HCT116 (cell line): ENCODE results near the gene ELAPOR1. TPM values are rescaled to one million over a fixed set of nuclear protein-coding genes. Genes with fewer than 3 reads are reported as not detected.

ENCODE experiments used
- ATAC-seq: fragments of 200-7000 bp; cut with Tn5 transposase; 2 replicates; pipeline ENCODE4 v1.9.1; 2020; ENCODE audit warnings: mild to moderate bottlenecking, moderate library complexity
- BruUV-seq: library from RNA; stranded (reverse); fragments of 400-500 nt; replicated peaks from 2 replicates; lab custom pipeline; 2021; lab: Mats Ljungman, UMichigan
- CTCF ChIA-PET: fragments of 300-600 bp; sonication (Branson Sonifier 250); formaldehyde crosslinking; loops from one replicate; lab custom pipeline; 2021; ENCODE audit warnings: antibody characterized with exemption; lab: Charles Lee
- POLR2A ChIA-PET: fragments of 300-600, 350-600 bp; sonication (Branson Sonifier 250); formaldehyde crosslinking; loops from one replicate; lab custom pipeline; 2021; ENCODE audit warnings: antibody characterized with exemption; lab: Charles Lee
- RAD21 ChIA-PET, 2 experiments: fragments of 300-600 bp; sonication (Branson Sonifier 250); formaldehyde crosslinking; loops; one replicate each; lab custom pipeline; 2023; ENCODE audit warnings: low total read pairs in 2 of 2; ENCODE audit not compliant: uncharacterized antibody in 2 of 2, unreplicated experiment in 2 of 2, low non-redundant PET in 1 of 2; lab: Charles Lee
- DNase-seq: peaks from one replicate; pipeline ENCODE4 v3.0.0-alpha.2; 2010; ENCODE audit warnings: low read depth, low spot score
- H2AFZ ChIP-seq: fragments of 200-600 bp; shearing (Covaris generic), sonication (generic); 2 replicates; pipeline ENCODE4 v1.6.1; 2017; ENCODE audit warnings: low read depth, mixed run types, mixed read lengths, antibody characterized with exemption, low read length; ENCODE audit not compliant: poor library complexity, severe bottlenecking
- H3K27ac ChIP-seq: 2 replicates; pipeline ENCODE4 v1.5.1; 2012; ENCODE audit warnings: low read depth, low read length
- H3K27me3 ChIP-seq: fragments of 200-600 bp; sonication (generic); 2 replicates; pipeline ENCODE4 v1.6.1; 2016; ENCODE audit warnings: mixed run types, low read length, mixed read lengths; ENCODE audit not compliant: insufficient read depth
- H3K36me3 ChIP-seq, 2 experiments: fragments of 200-500 bp in 1 of 2; fragments of 200-600 bp in 1 of 2; sonication (Bioruptor generic) in 1 of 2; sonication (generic) in 1 of 2; 2 replicates each; pipeline versions ENCODE4 v1.5.1 to v1.6.1; 2014 to 2016; ENCODE audit warnings: low read length in 2 of 2, inconsistent platforms in 1 of 2, mixed read lengths in 1 of 2, mixed run types in 1 of 2; ENCODE audit not compliant: insufficient read depth in 2 of 2, control insufficient read depth in 1 of 2
- H3K4me1 ChIP-seq, 2 experiments: fragments of 200-600 bp in 1 of 2; sonication (generic) in 1 of 2; 2 replicates each; pipeline versions ENCODE4 v1.5.1 to v1.6.1; 2012 to 2017; ENCODE audit warnings: low read length in 2 of 2, inconsistent platforms in 1 of 2, mild to moderate bottlenecking in 1 of 2, mixed read lengths in 1 of 2, mixed run types in 1 of 2, moderate library complexity in 1 of 2; ENCODE audit not compliant: insufficient read depth in 2 of 2, control insufficient read depth in 1 of 2
- H3K4me2 ChIP-seq: fragments of 200-600 bp; sonication (generic); 2 replicates; pipeline ENCODE4 v1.6.1; 2017; ENCODE audit warnings: mixed run types, low read length, mixed read lengths
- H3K4me3 ChIP-seq, 2 experiments: fragments of 200-600 bp in 1 of 2; sonication (generic) in 1 of 2; replicated peaks in 1 of 2; 2 replicates each; pipeline ENCODE4 v1.5.1; 2011 to 2016; ENCODE audit warnings: low read length in 2 of 2, control low read depth in 1 of 2, low read depth in 1 of 2, mild to moderate bottlenecking in 1 of 2, mixed read lengths in 1 of 2, mixed run types in 1 of 2
- H3K79me2 ChIP-seq: fragments of 200-600 bp; sonication (generic); 2 replicates; pipeline ENCODE4 v1.6.1; 2017; ENCODE audit warnings: mild to moderate bottlenecking, mixed run types, low read length, moderate library complexity, mixed read lengths; ENCODE audit not compliant: insufficient read depth
- H3K9ac ChIP-seq: fragments of 200-600 bp; sonication (generic); 2 replicates; pipeline ENCODE4 v1.6.1; 2016; ENCODE audit warnings: low read length, mixed read lengths
- H3K9me2 ChIP-seq: fragments of 200-600 bp; sonication (generic), shearing (Covaris generic); 2 replicates; pipeline ENCODE4 v1.6.1; 2017; ENCODE audit warnings: mixed run types, mild to moderate bottlenecking, moderate library complexity; ENCODE audit not compliant: insufficient read depth
- H3K9me3 ChIP-seq, 2 experiments: fragments of 200-500 bp in 1 of 2; fragments of 200-600 bp in 1 of 2; sonication (Bioruptor generic) in 1 of 2; sonication (generic) in 1 of 2; 2 replicates each; pipeline ENCODE4 v1.6.1; 2014 to 2017; ENCODE audit warnings: low read length in 2 of 2, mixed read lengths in 2 of 2, inconsistent platforms in 1 of 2, low read depth in 1 of 2, mild to moderate bottlenecking in 1 of 2, mixed run types in 1 of 2, moderate library complexity in 1 of 2; ENCODE audit not compliant: control insufficient read depth in 1 of 2, insufficient read depth in 1 of 2
- H4K20me1 ChIP-seq: fragments of 200-600 bp; sonication (generic), shearing (Covaris generic); 2 replicates; pipeline ENCODE4 v1.6.1; 2017; ENCODE audit warnings: mixed run types, mild to moderate bottlenecking, moderate library complexity; ENCODE audit not compliant: insufficient read depth
- CBX3 ChIP-seq: IDR thresholded peaks from 2 replicates; pipeline ENCODE4 v1.6.1; 2012; ENCODE audit warnings: low read depth
- CEBPB ChIP-seq: IDR thresholded peaks from 2 replicates; pipeline ENCODE4 v1.6.1; 2012; ENCODE audit warnings: low read depth
- EGR1 ChIP-seq: IDR thresholded peaks from 2 replicates; pipeline ENCODE4 v1.6.1; 2012; ENCODE audit warnings: low read depth
- FOSL1 ChIP-seq: IDR thresholded peaks from 2 replicates; pipeline ENCODE4 v1.6.1; 2012; ENCODE audit warnings: low read depth
- JUND ChIP-seq: IDR thresholded peaks from 2 replicates; pipeline ENCODE4 v1.6.1; 2012
- POLR2A ChIP-seq: IDR thresholded peaks from 2 replicates; pipeline ENCODE4 v1.7.0; 2011; ENCODE audit warnings: borderline replicate concordance; ENCODE audit not compliant: insufficient read depth, insufficient read length; ENCODE audit errors: extremely low read depth
- POLR2AphosphoS5 ChIP-seq: IDR thresholded peaks from 2 replicates; pipeline ENCODE4 v1.6.1; 2011; ENCODE audit warnings: mild to moderate bottlenecking, low read depth, low read length, moderate library complexity
- SIN3A ChIP-seq: IDR thresholded peaks from 2 replicates; pipeline ENCODE4 v1.6.1; 2012; ENCODE audit warnings: low read depth
- YY1 ChIP-seq: IDR thresholded peaks from 2 replicates; pipeline ENCODE4 v1.6.1; 2011; ENCODE audit warnings: low read length, low read depth, moderate library complexity, mild to moderate bottlenecking; ENCODE audit not compliant: insufficient replicate concordance; ENCODE audit errors: extremely low read depth
- ZFX ChIP-seq: fragments of 450-650 bp; IDR thresholded peaks from 2 replicates; pipeline ENCODE4 v1.6.1; 2017
- intact Hi-C: fragments of 100-400 bp; cut with micrococcal nuclease; formaldehyde crosslinking; loops from 2 replicates; pipeline ENCODE4 v1.10.0; 2022
- total RNA-seq: library from RNA; stranded (reverse); gene quantifications from one replicate; pipeline ENCODE4 v1.2.1, GENCODE V29; 2021; ENCODE audit not compliant: unreplicated experiment
- TF ChIP-seq, protein P1 (sequence below), 3 experiments: fragments of 200-600 bp in 1 of 3; sonication (generic) in 1 of 3; IDR thresholded peaks in 2 of 3; conservative IDR thresholded peaks in 1 of 3; 2 replicates each; pipeline ENCODE4 v1.5.1; 2012 to 2017; ENCODE audit warnings: low read depth in 2 of 3, low read length in 2 of 3, antibody characterized with exemption in 1 of 3, borderline replicate concordance in 1 of 3, control low read depth in 1 of 3, mild to moderate bottlenecking in 1 of 3, mixed read lengths in 1 of 3, mixed run types in 1 of 3, moderate library complexity in 1 of 3; ENCODE audit not compliant: insufficient read depth in 1 of 3
- TF ChIP-seq, protein P2 (sequence below): IDR thresholded peaks from 2 replicates; pipeline ENCODE4 v1.6.1; 2012; ENCODE audit warnings: low read depth
- TF ChIP-seq, protein P3 (sequence below): IDR thresholded peaks from 2 replicates; pipeline ENCODE4 v1.6.1; 2012
- TF ChIP-seq, protein P4 (sequence below): IDR thresholded peaks from 2 replicates; pipeline ENCODE4 v1.6.1; 2012

The ELAPOR1 gene
- total RNA-seq, 1 experiment from 2014 or later = 0.57 TPM

DNA sequence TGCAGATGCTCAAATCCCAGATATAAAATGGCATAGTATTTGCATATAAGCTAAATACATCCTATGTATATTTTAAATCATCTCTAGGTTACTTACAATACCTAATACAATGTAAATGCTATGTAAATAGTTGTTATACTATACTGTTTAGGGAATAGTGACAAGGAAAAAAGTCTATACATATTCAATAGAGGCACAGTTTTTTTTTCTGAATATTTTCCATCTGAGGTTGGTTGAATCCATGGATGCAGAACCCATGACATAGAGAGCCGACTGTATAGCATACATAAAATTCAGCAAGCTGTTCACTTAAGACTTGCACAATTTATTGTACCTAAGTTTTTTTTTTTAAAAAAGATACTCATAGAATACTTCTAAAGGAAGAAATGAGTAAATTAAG lies 44.6 kb upstream of the ELAPOR1 start (continued):
- TF ChIP-seq CEBPB = no peak

DNA sequence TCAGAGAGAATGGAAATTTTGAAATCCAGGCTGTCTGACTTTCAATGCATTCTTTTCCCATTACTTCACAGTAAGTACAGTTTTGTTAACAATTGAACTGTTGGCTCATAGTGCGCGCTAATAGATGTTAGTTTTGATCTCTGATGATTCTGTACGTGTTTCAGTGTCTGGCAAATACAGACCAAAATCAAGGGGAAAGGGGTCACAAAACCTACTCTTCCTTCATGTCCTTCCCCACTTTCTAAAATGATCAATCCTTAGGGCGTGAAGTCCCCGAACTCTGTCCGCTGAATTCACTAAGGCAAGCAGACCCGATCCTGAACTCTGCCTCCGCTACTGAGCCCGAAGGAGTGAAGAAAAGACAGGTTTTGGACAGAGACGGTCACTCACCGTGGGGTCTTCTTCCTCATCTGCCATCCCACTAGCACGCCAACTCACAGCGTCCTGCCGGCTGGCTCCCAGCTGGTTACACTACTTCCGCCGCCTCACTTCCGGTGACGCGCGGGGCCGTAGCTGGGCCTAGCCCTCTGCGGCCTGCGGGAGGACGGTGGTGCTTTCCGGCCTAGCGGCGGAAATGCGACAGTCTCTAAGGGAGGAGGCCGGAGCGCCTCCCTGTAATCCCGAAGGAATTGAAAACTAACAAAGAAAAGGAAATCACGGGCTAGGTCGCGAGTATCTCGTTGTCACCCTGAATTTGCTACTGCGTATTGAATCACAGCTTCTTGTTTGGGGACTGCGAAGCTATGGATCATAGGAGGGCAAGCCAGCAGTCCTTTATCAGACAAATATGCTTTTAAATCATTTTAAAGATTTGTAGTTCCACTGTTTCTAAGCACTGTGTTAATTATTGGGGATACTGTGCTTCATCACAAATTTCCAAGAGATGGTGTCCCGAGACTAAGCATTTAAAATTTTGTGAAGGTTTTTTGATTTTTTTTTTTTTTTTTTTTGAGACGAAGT lies 38.1 kb upstream of the ELAPOR1 start, which contains the start of gene TAF13:
TAF13 (minus strand) TSS at position 473 of the 960 bp plus-strand sequence; CDS start at position 417, 56 bp downstream.
- ATAC-seq = peak; percentile 95
- Histone ChIP-seq H3K4me3 (peak within 1 kb of the TSS; percentile 65 to 83), H3K36me3 (no peaks in the 10 kb centered on the region), H2AFZ (no peak within 1 kb of the TSS), H3K9me3 (no peaks in the 10 kb centered on the region), H4K20me1 (no peaks in the 10 kb centered on the region), H3K9me2 (no peaks in the 10 kb centered on the region), H3K27ac (peak within 1 kb of the TSS; percentile 70), H3K27me3 (no peaks in the 10 kb centered on the region), H3K4me1 (peaks cover 21 to 29% of the 10 kb centered on the region in 2 experiments), H3K9ac (peak within 1 kb of the TSS; percentile 78), H3K4me2 (peak within 1 kb of the TSS; percentile 86), H3K79me2 (peaks cover 26% of the 10 kb centered on the region)
- ChIA-PET POLR2A (interaction anchor here (0.8 to 2.3 kb wide), 9 partner anchors 9 to 34 kb away, joined by 3 to 9 read pairs (median 5); partner anchors contain the start of genes TMEM167B and WDR47), RAD21 (interaction anchor here (1.0 to 1.2 kb wide), 2 partner anchors 24 to 33 kb away, joined by 3 read pairs; partner anchors contain the start of gene WDR47 (in 1 of the 2)), CTCF (interaction anchor here (1.1 to 1.2 kb wide), 2 partner anchors 15 to 24 kb away, joined by 3 read pairs; partner anchors contain the start of gene TMEM167B)
- BruUV-seq = TSS peak; percentile 99
- intact Hi-C loops = loop anchor here (1.0 kb wide), 1 partner anchor 24 kb away; no protein-coding TSS in a partner anchor
- DNase-seq = peak; percentile 88
- TF ChIP-seq, protein P1, sequence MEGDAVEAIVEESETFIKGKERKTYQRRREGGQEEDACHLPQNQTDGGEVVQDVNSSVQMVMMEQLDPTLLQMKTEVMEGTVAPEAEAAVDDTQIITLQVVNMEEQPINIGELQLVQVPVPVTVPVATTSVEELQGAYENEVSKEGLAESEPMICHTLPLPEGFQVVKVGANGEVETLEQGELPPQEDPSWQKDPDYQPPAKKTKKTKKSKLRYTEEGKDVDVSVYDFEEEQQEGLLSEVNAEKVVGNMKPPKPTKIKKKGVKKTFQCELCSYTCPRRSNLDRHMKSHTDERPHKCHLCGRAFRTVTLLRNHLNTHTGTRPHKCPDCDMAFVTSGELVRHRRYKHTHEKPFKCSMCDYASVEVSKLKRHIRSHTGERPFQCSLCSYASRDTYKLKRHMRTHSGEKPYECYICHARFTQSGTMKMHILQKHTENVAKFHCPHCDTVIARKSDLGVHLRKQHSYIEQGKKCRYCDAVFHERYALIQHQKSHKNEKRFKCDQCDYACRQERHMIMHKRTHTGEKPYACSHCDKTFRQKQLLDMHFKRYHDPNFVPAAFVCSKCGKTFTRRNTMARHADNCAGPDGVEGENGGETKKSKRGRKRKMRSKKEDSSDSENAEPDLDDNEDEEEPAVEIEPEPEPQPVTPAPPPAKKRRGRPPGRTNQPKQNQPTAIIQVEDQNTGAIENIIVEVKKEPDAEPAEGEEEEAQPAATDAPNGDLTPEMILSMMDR (IDR thresholded peaks at IDR 0.05 in 2 of 3, conservative IDR thresholded peaks at IDR 0.05 in 1 of 3; ENCODE audit: borderline replicate concordance in 1 of 3, insufficient read depth in 1 of 3, low read depth in 2 of 3, low read length in 2 of 3) = no peak
- TF ChIP-seq, protein P2, sequence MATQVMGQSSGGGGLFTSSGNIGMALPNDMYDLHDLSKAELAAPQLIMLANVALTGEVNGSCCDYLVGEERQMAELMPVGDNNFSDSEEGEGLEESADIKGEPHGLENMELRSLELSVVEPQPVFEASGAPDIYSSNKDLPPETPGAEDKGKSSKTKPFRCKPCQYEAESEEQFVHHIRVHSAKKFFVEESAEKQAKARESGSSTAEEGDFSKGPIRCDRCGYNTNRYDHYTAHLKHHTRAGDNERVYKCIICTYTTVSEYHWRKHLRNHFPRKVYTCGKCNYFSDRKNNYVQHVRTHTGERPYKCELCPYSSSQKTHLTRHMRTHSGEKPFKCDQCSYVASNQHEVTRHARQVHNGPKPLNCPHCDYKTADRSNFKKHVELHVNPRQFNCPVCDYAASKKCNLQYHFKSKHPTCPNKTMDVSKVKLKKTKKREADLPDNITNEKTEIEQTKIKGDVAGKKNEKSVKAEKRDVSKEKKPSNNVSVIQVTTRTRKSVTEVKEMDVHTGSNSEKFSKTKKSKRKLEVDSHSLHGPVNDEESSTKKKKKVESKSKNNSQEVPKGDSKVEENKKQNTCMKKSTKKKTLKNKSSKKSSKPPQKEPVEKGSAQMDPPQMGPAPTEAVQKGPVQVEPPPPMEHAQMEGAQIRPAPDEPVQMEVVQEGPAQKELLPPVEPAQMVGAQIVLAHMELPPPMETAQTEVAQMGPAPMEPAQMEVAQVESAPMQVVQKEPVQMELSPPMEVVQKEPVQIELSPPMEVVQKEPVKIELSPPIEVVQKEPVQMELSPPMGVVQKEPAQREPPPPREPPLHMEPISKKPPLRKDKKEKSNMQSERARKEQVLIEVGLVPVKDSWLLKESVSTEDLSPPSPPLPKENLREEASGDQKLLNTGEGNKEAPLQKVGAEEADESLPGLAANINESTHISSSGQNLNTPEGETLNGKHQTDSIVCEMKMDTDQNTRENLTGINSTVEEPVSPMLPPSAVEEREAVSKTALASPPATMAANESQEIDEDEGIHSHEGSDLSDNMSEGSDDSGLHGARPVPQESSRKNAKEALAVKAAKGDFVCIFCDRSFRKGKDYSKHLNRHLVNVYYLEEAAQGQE = no peak
- TF ChIP-seq YY1 (peak; percentile 63), EGR1 (0 out of 2 replicates have a peak, but pooled peaks have one; percentile 23), POLR2AphosphoS5 (peak; percentile 96), POLR2A (peak; percentile 92), JUND (0 out of 2 replicates have a peak, but pooled peaks have one; percentile 11), ZFX (peak; percentile 93), CBX3 (peak; percentile 76; the same call in 1 of the 2 replicates), FOSL1 (peak; percentile 11; the same call in 1 of the 2 replicates), SIN3A (peak; percentile 99)
- TF ChIP-seq, protein P3, sequence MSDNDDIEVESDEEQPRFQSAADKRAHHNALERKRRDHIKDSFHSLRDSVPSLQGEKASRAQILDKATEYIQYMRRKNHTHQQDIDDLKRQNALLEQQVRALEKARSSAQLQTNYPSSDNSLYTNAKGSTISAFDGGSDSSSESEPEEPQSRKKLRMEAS = peak; percentile 89
- TF ChIP-seq, protein P4, sequence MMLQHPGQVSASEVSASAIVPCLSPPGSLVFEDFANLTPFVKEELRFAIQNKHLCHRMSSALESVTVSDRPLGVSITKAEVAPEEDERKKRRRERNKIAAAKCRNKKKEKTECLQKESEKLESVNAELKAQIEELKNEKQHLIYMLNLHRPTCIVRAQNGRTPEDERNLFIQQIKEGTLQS = no peak
